ENCODE measurements around the gene LCN15.

The LCN15 gene

DNA sequence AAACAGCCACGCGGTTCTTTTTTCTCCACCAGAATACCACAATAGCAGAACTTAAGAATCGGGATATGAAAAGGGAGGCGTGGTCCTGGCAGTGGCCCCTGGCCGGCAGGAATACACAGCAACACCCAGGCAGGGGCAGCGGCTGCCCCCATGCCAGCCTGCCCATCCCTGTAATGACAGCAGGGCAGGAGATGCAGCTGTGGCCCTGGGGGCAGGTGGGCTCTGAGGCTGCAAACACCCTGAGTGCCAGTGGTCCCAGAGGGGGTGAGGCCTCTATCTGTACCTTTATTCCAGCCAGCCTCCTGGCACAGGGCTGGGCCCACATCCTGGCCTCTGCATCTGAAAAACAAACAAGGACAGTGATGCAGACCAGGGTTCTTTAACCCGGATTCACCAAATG lies 39.5 kb downstream of the LCN15 start:
- no peak for DNase-seq (ENCODE audit: extremely low read depth, low read depth)
- TF ChIP-seq, protein P1, sequence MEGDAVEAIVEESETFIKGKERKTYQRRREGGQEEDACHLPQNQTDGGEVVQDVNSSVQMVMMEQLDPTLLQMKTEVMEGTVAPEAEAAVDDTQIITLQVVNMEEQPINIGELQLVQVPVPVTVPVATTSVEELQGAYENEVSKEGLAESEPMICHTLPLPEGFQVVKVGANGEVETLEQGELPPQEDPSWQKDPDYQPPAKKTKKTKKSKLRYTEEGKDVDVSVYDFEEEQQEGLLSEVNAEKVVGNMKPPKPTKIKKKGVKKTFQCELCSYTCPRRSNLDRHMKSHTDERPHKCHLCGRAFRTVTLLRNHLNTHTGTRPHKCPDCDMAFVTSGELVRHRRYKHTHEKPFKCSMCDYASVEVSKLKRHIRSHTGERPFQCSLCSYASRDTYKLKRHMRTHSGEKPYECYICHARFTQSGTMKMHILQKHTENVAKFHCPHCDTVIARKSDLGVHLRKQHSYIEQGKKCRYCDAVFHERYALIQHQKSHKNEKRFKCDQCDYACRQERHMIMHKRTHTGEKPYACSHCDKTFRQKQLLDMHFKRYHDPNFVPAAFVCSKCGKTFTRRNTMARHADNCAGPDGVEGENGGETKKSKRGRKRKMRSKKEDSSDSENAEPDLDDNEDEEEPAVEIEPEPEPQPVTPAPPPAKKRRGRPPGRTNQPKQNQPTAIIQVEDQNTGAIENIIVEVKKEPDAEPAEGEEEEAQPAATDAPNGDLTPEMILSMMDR (IDR thresholded peaks at IDR 0.05; ENCODE audit: low read depth, low read length, missing control alignments), result no peak
- peak overlapping the region; percentile 97 for H3K4me3 ChIP-seq (replicated peaks; ENCODE audit: low read depth, low read length)

DNA sequence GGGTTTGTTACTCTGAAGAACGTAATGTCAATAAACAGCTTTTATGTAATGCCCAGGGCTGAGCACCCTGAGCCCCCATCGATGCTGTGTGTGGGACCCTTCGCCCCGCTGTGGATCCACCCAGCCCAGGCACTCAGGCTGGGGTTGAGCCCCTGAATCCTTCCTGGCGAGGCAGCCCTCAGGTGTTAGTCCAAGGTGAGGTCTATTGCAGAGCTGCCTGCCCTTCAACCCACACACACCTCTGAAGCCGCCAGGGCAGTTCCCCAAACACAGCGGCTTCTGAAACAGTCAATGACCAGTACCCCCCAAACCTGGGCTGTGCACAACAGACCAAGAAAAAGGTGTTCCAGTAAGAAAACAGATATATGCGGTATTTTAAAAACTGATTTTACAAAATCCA lies 40.3 kb downstream of the LCN15 start:
- TF ChIP-seq, protein P1 (IDR thresholded peaks at IDR 0.05; ENCODE audit: low read depth, low read length, missing control alignments), result no peak
- DNase-seq (ENCODE audit: extremely low read depth, low read depth), result no peak
- H3K4me3 ChIP-seq (replicated peaks; ENCODE audit: low read depth, low read length), result no peak overlapping the region

DNA sequence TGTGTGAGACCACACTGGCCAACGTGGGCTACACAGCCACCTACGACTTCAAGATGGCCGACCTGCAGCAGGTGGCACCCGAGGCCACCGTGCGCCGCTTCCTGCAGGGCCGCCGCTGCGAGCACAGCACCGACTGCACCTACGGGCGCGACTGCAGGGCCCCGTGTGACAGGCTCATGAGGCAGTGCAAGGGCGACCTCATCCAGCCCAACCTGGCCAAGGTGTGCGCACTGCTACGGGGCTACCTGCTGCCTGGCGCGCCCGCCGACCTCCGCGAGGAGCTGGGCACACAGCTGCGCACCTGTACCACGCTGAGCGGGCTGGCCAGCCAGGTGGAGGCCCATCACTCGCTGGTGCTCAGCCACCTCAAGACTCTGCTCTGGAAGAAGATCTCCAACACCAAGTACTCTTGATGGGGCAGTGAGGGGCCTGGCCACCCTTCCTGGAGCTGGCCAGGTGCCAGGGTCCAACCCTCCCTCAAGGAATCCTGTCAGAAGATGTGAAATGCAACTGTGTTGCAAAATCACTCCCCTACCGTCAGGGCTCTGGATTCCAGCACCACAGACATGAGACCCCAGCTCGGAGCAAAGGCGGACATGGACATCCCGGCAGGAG lies 40.8 kb downstream of the LCN15 start:
- TF ChIP-seq, protein P1 (IDR thresholded peaks at IDR 0.05; ENCODE audit: low read depth, low read length, missing control alignments), result no peak
- H3K4me3 ChIP-seq (replicated peaks; ENCODE audit: low read depth, low read length), result no peak overlapping the region
- no peak for DNase-seq (ENCODE audit: extremely low read depth, low read depth)

DNA sequence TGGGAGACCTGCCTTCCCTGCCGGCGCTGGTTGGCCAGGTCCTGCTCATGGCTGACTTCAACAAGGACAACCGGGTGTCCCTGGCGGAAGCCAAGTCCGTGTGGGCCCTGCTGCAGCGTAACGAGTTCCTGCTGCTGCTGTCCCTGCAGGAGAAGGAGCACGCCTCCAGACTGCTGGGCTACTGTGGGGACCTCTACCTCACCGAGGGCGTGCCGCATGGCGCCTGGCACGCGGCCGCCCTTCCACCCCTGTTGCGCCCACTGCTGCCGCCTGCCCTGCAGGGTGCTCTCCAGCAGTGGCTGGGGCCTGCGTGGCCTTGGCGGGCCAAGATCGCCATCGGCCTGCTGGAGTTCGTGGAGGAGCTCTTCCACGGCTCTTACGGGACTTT lies 41.4 kb downstream of the LCN15 start:
- H3K4me3 ChIP-seq (replicated peaks; ENCODE audit: low read depth, low read length), result no peak overlapping the region
- TF ChIP-seq, protein P1 (IDR thresholded peaks at IDR 0.05; ENCODE audit: low read depth, low read length, missing control alignments), result no peak
- DNase-seq (ENCODE audit: extremely low read depth, low read depth), result no peak

DNA sequence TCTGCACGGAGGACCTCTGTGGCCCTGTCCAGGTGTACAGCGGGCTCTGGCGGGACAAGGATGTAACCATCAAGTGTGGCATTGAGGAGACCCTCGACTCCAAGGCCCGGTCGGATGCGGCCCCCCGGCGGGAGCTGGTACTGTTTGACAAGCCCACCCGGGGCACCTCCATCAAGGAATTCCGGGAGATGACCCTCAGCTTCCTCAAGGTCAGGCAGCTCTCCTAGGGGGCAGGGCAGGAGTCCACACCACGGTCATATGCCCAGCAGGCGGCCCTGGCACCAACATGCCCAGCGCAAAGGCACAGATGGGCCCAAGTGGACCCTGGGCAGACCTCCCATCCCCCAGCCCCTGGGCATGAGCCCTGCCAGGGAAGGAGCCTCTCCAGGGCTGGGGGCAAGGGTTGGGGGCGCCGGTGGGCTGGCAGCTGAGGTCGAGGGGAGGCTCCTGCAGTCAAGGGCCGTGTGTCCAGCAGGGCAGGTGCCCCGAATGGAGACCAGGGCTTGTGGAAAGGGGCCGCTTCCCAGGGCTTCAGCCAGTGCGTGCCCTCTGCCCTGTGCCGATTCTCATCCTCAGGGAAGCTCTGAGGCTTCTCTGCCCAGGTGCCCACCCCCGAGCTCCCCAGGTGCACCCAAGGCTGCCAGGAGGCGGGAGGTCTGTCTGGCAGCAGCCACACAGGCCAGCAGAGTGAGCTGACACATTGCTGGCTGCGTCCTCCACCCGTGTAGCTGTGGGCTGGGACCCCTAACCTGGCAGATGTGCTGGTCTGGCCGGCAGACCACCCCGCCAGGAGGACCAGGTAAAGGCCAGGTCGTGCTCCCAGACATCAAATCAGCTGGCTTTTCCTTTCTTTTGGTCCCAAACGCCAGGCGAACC lies 42.0 kb downstream of the LCN15 start:
- DNase-seq (ENCODE audit: extremely low read depth, low read depth), result no peak
- H3K4me3 ChIP-seq (replicated peaks; ENCODE audit: low read depth, low read length), result no peak overlapping the region
- TF ChIP-seq, protein P1 (IDR thresholded peaks at IDR 0.05; ENCODE audit: low read depth, low read length, missing control alignments), result no peak

DNA sequence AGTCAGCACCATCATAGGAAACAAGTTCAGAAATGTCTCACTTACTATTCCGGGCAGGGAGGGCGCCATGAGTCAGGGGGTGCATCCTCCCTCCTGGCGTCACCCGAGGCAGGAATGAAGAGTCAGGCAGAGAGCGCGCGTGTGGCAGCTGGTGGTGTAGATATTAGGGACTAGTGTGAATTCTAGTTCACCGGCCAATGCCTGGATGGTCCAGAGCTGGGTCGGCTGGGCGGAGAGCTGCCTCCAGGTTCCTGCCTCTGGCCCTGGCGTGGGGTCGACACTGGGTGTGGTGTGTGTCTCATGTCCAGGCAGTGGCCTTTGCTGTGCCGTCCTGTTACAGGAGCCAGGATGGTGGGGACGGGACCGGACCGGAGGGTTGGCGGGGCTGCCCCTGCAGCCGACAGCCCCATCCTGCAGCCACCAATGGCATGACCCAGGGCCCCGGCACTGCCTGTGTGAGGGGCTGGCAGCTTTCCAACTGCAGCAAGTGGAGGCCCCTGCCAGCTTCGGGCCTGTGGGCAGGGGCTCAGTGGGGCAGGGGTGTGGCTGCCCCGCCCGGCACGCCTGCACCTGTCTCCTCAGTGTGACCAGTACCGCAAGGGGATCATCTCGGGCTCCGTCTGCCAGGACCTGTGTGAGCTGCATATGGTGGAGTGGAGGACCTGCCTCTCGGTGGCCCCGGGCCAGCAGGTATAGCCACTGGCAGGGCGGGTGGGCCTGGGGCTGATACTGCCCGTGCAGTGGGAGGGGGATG lies 42.8 kb downstream of the LCN15 start:
- no peak overlapping the region for H3K4me3 ChIP-seq (replicated peaks; ENCODE audit: low read depth, low read length)
- TF ChIP-seq, protein P1 (IDR thresholded peaks at IDR 0.05; ENCODE audit: low read depth, low read length, missing control alignments), result no peak
- DNase-seq (ENCODE audit: extremely low read depth, low read depth), result no peak

All from HFF-Myc (cell line).